Fibroblast of the conjunctiva (primary cell): Measurements from ENCODE around the gene FAM227B.
"Not testable (repeated sequence)": the region's sequence is repeated elsewhere in the genome, so short reads cannot be mapped to it uniquely, and the experiment has no call there.

Experiments used
- DNase-seq: peaks from one replicate; pipeline ENCODE4 v3.0.0-alpha.2; 2010; ENCODE audit warnings: low read depth

The FAM227B gene

DNA sequence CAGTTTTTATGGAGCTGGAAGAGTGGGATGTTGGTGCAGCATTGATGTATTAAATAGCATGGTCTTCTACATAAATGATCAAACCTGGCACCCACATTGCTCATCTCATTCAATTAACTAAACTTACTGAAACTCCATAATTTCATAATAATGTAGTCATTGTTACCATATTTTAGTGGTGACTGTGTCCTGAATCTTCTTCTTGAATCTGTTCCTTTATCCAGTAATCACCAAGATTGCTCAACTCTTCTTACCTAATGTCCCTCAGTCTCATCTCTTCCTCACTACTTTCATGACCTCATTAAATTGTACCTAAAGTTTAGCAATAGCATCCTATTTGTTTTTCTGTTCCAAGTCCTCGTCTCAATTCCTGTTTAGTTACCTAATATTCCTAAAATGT lies 127.8 kb downstream of the FAM227B start:
- DNase-seq: no peak

DNA sequence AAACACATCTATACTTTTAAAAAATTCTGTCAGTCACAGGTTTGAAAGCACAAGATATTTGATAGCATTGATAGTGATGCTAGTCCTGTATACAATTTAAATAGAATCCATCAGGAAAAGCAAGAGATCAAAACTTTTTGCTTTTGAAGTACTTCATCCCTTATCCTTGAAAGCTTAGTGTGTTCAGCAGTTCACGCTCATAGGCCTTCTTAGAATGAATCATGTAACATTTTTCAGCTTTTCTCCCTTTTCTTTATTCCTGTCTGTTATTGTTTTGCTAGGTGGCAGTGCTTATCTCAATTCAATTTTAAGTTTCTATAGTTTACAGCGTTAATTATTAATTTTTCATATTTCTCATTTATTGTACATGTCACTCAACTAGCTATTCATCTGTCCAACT lies 128.5 kb downstream of the FAM227B start:
- DNase-seq: no peak

DNA sequence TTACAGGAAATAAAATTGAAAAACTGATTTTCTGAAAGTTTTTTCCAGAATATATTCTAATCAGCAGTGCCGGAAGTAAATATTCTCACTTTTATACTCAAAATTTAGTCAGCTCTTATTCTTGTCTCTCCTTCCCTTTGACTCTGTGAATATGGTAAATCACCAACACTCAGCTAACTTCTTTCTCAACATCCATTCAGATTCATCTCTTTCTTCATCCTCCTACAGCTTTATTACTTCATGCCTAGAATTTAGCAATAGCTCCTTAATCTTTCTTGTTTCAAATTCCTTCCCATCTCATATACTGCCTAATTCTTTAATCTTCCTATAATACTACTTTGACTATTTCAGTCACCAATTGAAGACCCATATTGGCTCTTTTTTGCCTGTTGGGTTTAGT lies 129.7 kb downstream of the FAM227B start:
- no peak for DNase-seq

DNA sequence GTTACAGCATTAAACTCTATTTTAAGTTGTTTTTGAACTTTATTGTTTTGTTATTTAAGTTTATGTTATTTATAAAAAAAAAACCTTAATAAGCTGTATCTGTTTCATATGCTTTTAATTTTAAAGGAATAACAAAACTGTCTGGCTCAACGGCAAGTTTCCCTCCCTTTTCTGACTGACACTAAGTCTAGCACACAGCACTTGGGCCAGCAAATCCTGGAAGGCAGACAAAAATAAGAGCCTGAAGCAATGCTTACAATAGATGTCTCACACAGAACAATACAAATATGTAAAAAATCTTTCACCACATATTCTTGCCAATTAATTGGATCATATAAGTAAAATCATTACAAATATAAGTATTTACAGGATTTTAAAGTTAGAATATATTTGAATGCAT lies 135.2 kb downstream of the FAM227B start:
- peak; percentile 72 for DNase-seq

DNA sequence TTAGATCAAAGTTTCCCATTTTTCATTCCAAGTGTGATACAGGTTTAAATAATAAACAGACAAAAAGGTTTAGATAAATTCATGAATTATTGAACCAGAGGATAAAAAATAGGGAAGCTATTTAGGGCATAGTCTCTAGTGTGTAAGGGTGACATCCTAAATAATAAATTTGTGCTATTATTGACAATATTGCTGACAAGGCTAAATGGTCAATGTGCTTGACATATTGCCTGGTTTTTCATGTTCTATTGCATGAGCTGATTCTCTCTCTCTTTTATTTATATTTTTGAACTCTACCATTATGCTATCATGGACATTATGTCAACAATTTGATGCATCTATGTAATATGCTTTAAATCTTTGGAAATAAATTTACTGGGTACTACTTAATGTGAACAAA lies 141.6 kb downstream of the FAM227B start:
- not testable (repeated sequence) for DNase-seq

DNA sequence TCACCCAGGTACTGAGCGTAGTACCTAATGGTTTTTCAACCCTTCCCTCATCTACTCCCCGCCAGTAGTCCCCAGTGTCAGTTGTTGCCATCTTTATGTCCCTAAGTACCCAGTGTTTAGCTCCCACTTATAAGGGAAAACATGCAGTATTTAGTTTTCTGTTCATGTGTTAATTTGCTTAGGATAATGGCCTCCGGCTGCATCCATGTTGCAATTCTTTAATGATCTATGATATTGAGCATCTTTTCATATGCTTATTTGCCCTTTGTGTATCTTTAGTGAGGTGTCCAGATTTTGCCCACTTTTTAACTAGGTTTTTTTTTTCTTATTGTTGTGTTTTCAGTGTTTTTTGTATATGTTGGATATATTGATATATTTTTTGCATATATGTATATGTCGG lies 142.6 kb downstream of the FAM227B start:
- DNase-seq: not testable (repeated sequence)

DNA sequence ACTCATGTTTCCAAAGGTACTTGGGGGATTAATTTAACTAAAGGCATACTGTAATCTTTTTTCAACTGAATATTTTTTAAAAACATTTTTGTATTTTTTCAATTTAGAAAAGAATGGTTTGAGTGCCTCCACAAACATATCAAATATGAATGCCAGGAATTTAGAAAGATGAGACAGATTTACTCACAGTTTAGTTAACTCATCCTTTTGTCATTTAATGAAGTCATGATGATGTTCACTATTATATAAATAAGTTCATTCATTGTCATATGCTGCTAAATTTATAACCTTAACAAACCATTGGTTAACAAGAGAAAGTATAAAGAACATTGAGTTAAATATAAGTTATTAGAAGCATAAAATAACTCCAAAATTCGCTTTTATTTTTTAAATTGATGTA lies 147.6 kb downstream of the FAM227B start:
- DNase-seq: no peak

DNA sequence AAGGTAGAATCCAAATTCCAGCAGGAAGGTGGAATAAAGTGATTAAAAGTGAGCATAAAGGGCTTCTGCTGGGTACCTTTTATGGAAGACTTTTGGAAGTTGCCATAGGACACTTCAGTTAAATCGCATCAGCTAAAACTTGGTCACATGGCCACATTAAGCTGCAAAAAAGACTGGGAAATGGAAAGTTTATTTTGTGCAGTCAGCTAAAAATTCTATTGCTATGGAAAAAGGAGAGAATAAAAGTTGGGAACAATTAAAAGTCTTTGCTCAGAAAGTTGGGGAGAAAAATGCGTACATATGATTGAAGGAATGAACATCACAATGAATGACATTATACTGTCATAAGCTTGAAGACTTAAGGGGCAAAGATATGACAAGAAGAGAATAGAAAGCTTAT lies 148.3 kb downstream of the FAM227B start:
- no peak for DNase-seq

DNA sequence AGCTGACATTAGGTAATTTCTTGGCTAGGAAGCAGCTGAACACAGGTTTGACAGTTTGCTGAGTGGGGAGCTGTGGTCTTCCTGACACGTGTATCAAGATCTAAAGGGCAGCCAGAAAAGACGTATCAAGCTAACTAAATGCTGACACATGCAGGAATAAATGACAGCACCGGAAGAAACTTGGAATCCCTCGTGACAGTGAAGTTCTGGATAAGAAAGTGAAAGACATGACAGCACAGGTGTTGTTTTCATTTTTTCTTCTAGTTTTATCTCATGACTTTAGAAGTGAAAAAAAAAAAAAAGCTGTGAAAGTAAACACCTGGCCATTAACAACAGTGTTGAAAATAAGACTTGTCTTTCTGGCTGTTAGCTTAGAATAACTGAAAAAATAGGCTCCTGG lies 148.9 kb downstream of the FAM227B start:
- no peak for DNase-seq

DNA sequence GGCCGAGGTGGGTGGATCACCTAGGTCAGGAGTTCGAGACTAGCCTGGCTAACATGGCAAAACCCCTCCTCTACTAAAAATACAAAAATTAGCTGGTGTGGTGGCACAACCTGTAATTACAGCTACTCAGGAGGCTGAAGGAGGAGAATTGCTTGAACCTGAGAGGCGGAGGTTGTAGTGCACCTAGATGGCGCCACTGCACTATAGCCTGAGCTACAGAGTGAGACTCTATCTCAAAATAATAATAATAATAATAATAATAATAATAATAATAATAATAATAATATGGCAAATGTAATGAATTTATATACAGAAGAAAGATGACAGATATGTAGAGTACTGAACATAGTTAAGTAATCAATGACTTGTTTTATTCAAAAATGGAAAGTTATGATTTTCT lies 149.4 kb downstream of the FAM227B start:
- DNase-seq: not testable (repeated sequence)

DNA sequence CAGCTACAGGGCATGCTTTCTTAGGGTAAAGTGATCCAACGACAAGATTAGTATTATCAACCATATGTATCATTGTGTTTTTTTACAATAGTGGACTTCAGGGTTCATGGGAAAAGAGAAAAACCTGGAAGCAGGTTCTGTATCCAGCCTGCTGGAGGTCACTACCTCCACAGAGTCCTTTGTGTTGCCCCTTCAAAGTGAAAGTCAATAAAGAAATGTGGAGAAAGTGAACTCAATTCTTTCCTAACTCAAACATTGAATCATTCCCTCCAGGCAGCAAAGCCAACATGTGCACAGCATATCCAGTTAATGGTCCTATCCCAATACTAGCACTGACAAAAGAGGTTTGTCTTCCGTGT lies 152.2 kb downstream of the FAM227B start:
- peak; percentile 40 for DNase-seq

DNA sequence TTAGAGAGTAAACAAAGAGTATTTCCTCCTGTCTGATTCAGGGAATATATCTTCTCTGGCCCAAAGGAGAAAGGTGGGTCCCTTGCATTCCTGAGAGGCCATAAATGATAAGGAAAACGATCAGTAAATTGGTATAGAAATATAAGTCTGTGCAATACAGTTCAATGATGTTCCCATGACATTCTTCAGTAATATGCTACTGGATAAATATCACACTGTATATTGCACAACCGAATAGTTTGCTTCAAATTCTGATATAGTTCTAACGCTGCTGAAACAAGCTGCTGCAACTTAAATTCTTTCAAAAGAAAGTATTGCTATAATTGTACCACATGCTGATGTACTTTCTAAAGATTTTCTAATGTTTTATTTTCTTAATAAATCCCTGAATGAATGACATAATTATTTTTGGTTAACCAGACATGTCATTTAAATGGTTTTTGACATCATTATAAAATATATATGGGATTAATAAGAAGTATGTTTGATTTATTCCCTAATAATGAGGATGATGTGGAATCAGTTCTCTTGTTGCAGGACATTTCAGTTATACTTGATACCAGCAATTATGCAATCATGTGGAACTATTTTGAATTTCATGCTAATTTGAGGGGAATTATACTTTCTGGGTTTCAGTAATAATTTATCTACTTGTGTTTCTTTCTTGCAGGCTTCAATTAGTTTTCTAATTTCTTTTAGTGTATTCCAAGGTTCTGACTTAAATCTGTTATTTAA lies 152.7 kb downstream of the FAM227B start:
- DNase-seq: no peak

DNA sequence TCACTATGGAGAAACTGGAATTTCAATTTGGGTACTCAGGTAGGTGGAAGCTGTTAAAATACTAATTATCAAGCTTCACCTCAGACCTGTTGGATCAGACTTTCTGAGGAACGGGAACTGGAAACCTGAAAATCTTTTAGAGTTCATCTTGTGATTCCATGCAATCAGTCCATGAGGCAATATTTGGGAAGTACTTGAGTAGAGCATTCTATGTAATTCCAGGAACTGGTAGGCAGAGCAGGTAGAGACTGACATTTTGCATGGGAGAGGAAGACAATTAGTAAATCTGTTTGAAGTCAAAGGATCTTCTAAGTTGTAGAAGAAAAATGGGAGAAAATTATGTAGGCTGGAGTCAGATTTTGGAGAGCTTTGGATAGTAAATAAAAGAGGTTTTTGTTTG lies 154.5 kb downstream of the FAM227B start:
- DNase-seq: no peak

DNA sequence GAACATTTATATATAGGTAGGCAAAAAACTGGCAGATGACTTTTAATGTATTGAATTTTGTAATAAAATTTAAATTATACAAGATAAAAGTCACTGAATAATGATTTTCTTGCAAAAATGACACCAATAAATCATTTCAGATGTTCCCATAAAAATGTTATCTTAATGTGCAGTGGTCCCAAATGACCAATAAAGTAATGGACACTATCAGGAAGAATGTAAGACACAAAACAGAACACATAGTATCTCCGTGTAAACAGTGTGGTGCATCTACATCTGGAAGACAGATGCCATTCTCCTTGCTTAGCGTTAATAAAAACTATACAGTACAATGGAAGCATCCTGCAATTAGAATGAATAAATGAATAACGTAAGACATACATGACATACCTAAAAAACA lies 156.1 kb downstream of the FAM227B start:
- DNase-seq: no peak

DNA sequence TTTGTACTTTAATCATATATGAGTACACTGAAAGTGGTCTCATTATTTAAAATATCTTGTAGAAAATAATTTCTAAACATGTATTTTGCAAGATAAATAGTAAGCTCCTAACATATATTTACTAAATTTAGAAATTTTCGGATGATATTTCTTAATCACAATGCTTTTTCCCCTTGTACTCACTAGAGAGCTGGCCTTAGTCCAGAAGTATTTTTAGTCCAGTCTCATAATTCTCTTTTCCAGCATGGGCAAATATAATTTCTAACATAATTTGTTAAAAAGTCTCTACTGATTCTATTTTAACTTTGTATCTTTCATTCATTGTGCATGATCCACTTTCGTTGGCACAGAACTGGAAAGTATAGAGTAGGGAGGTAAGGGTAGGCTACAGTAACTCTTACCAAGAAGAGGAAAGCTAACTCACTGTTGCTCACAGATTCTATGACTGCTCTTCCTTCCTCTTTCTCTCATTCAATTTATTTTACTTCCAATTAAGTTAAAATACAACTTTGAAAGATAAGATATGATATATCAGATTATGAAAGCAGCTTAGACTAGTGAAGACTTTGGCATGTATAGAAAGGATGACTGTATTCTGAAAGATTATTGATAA lies 158.3 kb downstream of the FAM227B start:
- no peak for DNase-seq

DNA sequence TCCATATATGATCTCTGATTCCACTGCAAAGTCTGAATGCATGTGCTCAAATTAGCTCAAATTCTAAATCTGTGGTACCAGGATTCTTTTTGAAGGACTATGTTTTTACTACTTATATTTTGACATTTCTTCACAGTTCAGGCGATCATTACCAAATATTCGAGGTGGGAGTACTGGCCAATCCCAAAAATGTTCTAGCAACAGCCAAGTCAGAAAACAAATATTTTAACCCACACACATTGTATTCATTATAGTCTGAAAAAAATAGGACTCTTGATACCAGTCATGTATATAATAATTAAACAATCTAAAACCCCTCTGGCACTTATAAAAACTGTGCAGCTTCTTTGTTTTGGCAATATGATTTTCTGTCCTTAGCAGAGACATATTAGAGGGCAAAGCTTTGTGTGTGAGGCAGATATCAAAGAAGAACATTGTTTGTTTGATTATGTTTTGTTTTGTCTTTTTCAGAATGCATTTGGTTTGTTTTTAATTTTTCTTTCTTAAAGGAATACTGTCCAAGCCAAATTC lies 160.1 kb downstream of the FAM227B start:
- peak; percentile 49 for DNase-seq

DNA sequence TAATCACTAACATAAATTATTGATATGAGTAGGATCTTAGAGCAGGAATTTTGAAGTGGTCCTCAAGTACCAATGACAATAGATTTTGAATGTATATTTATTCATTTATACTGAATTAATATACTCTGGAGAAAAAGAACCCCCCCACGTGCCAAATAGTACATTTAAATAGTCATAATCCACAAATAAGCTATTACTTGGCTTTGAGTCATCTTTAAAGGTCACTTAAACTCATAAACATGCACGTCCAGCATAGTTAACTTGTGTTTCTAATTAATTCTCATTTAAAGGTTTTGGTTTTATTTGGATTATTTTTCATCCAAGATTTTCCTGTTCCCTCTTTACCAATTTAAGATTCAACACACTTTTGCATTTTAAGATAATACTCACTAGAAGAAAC lies 162.5 kb downstream of the FAM227B start:
- DNase-seq: no peak

DNA sequence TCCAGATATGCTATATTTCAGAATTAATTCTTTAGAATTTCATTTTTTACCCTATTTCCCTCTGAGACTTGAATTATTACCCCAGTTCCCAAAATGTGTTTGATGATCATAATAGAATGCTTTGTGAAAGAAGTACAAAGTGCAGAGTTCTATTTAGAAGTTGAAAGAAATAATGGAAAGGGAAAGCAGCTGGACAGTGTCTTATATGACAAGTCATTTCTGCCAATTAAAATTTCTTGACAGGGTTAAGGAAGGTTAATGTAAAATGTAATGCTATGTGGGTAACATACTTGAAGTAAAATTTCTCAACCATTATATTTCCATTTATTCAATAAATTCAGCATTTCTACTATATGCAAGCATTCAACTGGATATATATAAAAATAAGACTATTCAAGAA lies 164.5 kb downstream of the FAM227B start:
- no peak for DNase-seq

DNA sequence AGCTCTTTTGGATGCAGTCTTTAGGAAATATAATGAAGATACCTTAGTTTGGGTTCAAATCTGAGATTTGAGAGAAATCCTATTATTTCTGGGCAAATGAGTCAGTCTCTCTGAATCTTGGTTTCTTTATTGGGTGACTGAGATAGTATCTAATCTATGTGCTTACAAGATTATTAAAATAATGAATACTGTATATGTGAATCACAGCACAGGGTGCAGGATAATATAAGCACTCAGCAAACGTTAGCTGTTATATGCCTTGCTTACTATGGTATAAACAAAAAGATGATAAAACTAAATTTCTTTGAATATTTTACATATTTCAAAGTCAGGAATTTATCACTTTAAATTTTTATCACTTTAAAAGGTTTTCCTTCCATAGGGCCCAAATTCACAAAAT lies 168.0 kb downstream of the FAM227B start:
- DNase-seq: no peak

DNA sequence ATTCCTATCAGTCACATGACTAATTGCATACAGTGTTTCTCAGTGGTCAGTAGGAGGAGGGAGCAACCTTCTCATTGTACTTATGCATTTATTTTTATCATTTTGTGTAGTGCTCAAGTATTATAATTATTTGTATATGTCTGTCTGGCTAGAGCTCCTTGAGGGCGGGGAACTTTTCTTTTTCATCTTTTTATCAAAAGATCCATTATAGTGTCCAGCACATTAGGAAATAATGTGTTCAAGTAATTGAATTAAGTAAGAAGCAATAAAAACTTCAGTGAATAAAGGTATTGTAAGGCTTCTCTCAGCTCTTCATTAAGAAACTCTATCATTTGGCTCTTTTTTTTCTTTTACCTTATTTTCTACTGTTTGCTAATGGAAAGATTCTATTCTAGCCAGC lies 178.8 kb downstream of the FAM227B start:
- DNase-seq: no peak

DNA sequence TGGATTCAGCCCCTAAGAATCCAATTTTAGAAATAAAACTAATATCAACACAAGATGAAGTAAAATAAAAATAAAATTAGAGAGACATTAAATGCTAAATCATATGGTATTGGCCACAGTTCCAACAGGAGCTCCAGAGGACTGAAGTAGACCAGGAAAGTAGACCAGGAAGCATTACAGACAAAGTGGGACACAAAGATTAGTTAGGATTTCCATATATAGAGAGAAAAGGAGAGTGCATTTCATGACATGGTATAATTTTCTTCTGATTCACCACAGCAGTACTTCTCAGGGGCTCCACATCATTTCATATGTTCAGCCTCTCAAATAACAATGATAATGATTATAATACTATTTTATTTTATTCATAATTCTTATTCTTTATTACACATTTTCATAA lies 179.3 kb downstream of the FAM227B start:
- DNase-seq: no peak

DNA sequence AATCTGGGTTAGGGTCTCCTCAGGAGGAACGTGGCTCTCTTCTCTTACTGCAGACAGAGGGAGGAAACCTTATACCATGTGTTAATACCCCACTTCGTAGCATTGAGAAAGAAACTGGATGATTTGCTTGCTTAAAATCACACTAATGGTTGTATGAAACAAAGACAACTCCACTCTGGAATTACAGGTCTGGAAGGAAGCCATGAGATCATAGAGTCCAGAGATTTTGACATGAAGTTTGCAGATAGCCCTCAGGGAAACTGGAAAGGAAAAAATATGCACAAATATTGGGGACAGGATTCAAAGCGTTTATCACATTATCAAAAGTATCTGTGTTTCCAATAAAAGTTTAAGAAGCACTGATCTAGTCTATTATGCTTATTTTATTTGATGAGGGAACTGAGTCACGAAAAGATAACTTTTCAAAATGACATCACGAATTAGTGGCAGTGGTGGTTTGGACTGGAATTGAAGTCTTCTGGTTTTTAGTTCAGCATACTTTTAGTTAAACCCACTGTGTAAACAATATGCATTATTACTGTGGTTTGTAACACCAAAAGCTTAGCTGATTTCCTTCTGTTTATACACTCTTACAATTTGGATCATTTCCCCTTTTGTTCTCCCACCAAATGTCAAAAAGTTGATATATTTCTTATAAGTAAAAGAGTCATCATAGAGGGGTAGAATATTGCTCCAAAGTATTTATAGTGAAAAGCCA lies 180.8 kb downstream of the FAM227B start:
- DNase-seq: no peak

DNA sequence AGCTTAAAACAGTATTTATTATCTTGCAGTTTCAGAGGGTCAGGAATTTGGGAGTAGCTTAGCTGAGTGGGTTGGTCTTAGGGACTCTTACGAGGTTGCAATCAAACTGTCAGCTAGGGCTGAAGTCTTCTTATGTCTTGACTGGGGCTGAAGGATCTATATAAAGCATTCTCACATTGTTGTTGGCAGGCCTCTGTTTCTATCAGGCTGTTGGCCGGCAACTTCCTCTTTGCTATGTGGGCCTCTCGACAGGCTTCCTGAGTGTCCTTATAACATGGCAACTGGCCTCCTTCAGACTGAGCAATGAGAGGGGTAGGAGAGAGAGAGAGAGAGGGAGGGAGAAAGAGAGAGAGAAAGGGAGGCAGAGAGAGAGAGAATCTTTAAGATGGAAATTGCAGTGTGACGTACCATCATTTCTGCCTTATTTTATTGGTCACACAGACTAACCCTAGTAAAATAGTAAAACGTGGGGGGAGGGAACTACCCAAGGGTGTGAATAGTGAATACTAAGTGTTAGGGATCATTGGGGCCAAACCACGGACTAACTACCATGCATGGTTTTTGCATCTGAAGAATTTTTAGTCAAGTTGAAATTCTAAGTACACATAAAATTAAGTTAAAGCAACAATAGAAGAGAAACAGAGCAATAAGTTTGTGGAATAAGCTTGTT lies 181.5 kb downstream of the FAM227B start:
- DNase-seq: no peak
